HepG2 (cell line): Measurements from ENCODE around the gene FAM83C. TPM values are rescaled to one million over a fixed set of nuclear protein-coding genes. Genes with fewer than 3 reads are reported as not detected.

ENCODE experiments used
- ATAC-seq: fragments of 200-7000 bp; cut with Tn5 transposase; 3 replicates; pipeline ENCODE4 v1.9.1; 2020; ENCODE audit warnings: mild to moderate bottlenecking, moderate library complexity
- BruUV-seq: library from RNA; stranded (reverse); fragments of 400-500 nt; replicated peaks from 2 replicates; lab custom pipeline; 2021; lab: Mats Ljungman, UMichigan
- CTCF ChIA-PET: fragments of 300-600 bp; formaldehyde crosslinking; extraction: SDS; loops from one replicate; lab custom pipeline; 2021; ENCODE audit warnings: low total read pairs, inconsistent platforms, low intra/inter-chr PET ratio; lab: Yijun Ruan, JAX
- POLR2A ChIA-PET: fragments of 350-600 bp; sonication (Branson Sonifier 250); formaldehyde crosslinking; loops from one replicate; lab custom pipeline; 2020; ENCODE audit warnings: antibody characterized with exemption, inconsistent platforms; lab: Yijun Ruan, JAX
- DNase-seq: peaks from one replicate; pipeline ENCODE4 v3.0.0-alpha.2; 2015; ENCODE audit warnings: low spot score
- FAIRE-seq: peaks from 3 replicates; lab custom pipeline; 2011; peaks lifted over from hg19 to GRCh38; lab: Jason Lieb, UNC
- H2AFZ ChIP-seq: one replicate; pipeline ENCODE4 v1.6.1; 2011; ENCODE audit warnings: low read length, inconsistent platforms
- H3K27ac ChIP-seq: fragments of 300-600 bp; 3 replicates; pipeline ENCODE4 v1.8.0; 2011; ENCODE audit warnings: mixed run types, mild to moderate bottlenecking, mixed read lengths, low read length, inconsistent platforms; ENCODE audit not compliant: insufficient read depth; ENCODE audit errors: extremely low read length
- H3K27me3 ChIP-seq, 2 experiments: fragments of 200-600 bp in 1 of 2; 2 replicates in 1 of 2; 3 replicates in 1 of 2; pipeline versions ENCODE4 v1.6.0 to v1.8.0; 2011; ENCODE audit warnings: low read length in 2 of 2, mild to moderate bottlenecking in 2 of 2, moderate library complexity in 2 of 2, inconsistent platforms in 1 of 2; ENCODE audit not compliant: insufficient read depth in 2 of 2, control insufficient read depth in 1 of 2
- H3K36me3 ChIP-seq, 2 experiments: fragments of 200-600 bp in 1 of 2; replicated peaks in 1 of 2; 2 replicates in 1 of 2; 3 replicates in 1 of 2; pipeline versions ENCODE4 v1.5.1 to v1.8.0; 2011; ENCODE audit warnings: low read length in 2 of 2, inconsistent platforms in 1 of 2; ENCODE audit not compliant: insufficient read depth in 2 of 2, control insufficient read depth in 1 of 2
- H3K4me1 ChIP-seq: 2 replicates; pipeline ENCODE4 v1.5.1; 2012; ENCODE audit warnings: low read length, inconsistent platforms; ENCODE audit not compliant: insufficient read depth
- H3K4me2 ChIP-seq: 2 replicates; pipeline ENCODE4 v1.6.0; 2011; ENCODE audit warnings: low read depth, low read length, inconsistent platforms
- H3K4me3 ChIP-seq, 3 experiments: fragments of 200-600 bp in 1 of 3; sonication (generic), shearing (Covaris generic) in 1 of 3; replicated peaks in 1 of 3; 2 replicates each; pipeline ENCODE4 v1.5.1; 2011 to 2016; ENCODE audit warnings: low read length in 3 of 3, inconsistent platforms in 2 of 3, low read depth in 2 of 3, mild to moderate bottlenecking in 2 of 3, control low read depth in 1 of 3, mixed read lengths in 1 of 3; ENCODE audit not compliant: insufficient read depth in 1 of 3
- H3K79me2 ChIP-seq: one replicate; pipeline ENCODE4 v1.6.1; 2011; ENCODE audit warnings: low read length, inconsistent platforms; ENCODE audit not compliant: insufficient read depth
- H3K9ac ChIP-seq: 2 replicates; pipeline ENCODE4 v1.6.0; 2011; ENCODE audit warnings: mild to moderate bottlenecking, low read depth, low read length, inconsistent platforms; ENCODE audit not compliant: insufficient read depth
- H3K9me3 ChIP-seq: 2 replicates; pipeline ENCODE4 v1.5.1; 2012; ENCODE audit warnings: mild to moderate bottlenecking, low read length
- H4K20me1 ChIP-seq: 2 replicates; pipeline ENCODE4 v1.6.0; 2011; ENCODE audit warnings: inconsistent platforms, mild to moderate bottlenecking, low read length, moderate library complexity; ENCODE audit not compliant: insufficient read depth
- ARNT2 ChIP-seq: sonication (generic); formaldehyde crosslinking; IDR thresholded peaks from 2 replicates; pipeline ENCODE4 v1.8.0; 2022; ENCODE audit warnings: mild to moderate bottlenecking, low read depth, missing genetic modification reagents, moderate library complexity
- ASH2L ChIP-seq: fragments of 300-600, 200-600 bp; sonication (generic); IDR thresholded peaks from 2 replicates; pipeline ENCODE4 v1.7.0; 2017; ENCODE audit warnings: low read depth, mild to moderate bottlenecking, moderate library complexity, mixed read lengths, low read length; ENCODE audit not compliant: insufficient read length
- BHLHE40 ChIP-seq: IDR thresholded peaks from 2 replicates; pipeline ENCODE4 v1.6.1; 2011; ENCODE audit warnings: low read length, improper control_type of control experiment
- BORCS8-MEF2B ChIP-seq: sonication (generic); formaldehyde crosslinking; IDR thresholded peaks from 2 replicates; pipeline ENCODE4 v1.8.0; 2022; ENCODE audit warnings: mild to moderate bottlenecking, missing genetic modification reagents
- FOXP1 ChIP-seq, 2 experiments: fragments of 450-650 bp in 1 of 2; IDR thresholded peaks; 2 replicates each; pipeline ENCODE4 v1.6.1; 2017 to 2018; ENCODE audit warnings: antibody characterized with exemption in 1 of 2
- KMT2A ChIP-seq: sonication (generic); formaldehyde crosslinking; IDR thresholded peaks from 2 replicates; pipeline ENCODE4 v1.4.0; 2020; ENCODE audit warnings: missing genetic modification reagents
- MXD4 ChIP-seq: IDR thresholded peaks from 2 replicates; pipeline ENCODE4 v1.6.1; 2016; ENCODE audit warnings: mild to moderate bottlenecking, missing biosample characterization, missing genetic modification reagents
- NFKB2 ChIP-seq: sonication (generic); formaldehyde crosslinking; IDR thresholded peaks from 2 replicates; pipeline ENCODE4 v1.4.0; 2020; ENCODE audit warnings: missing genetic modification reagents, borderline replicate concordance
- NFYB ChIP-seq: sonication (generic); formaldehyde crosslinking; IDR thresholded peaks from 2 replicates; pipeline ENCODE4 v1.4.0; 2020; ENCODE audit warnings: missing genetic modification reagents
- PRPF4 ChIP-seq: fragments of 200-400 bp; formaldehyde crosslinking; IDR thresholded peaks from 2 replicates; pipeline ENCODE4 v1.6.1; 2016; ENCODE audit warnings: low read length, low read depth; ENCODE audit not compliant: poor library complexity, severe bottlenecking
- SALL2 ChIP-seq: sonication (generic); formaldehyde crosslinking; IDR thresholded peaks from 2 replicates; pipeline ENCODE4 v1.8.1; 2023; ENCODE audit warnings: mild to moderate bottlenecking, missing genetic modification reagents, inconsistent platforms
- SIX4 ChIP-seq: sonication (generic); formaldehyde crosslinking; IDR thresholded peaks from 2 replicates; pipeline ENCODE4 v1.4.0; 2020; ENCODE audit warnings: missing genetic modification reagents
- STAG1 ChIP-seq: sonication (generic); formaldehyde crosslinking; IDR thresholded peaks from 2 replicates; pipeline ENCODE4 v1.4.0; 2020; ENCODE audit warnings: missing genetic modification reagents
- TEAD3 ChIP-seq: optimal IDR thresholded peaks from 2 replicates; pipeline ENCODE3; 2016; ENCODE audit warnings: borderline replicate concordance
- ZFP41 ChIP-seq: sonication (generic); formaldehyde crosslinking; IDR thresholded peaks from 2 replicates; pipeline ENCODE4 v1.4.0; 2020; ENCODE audit warnings: mild to moderate bottlenecking, missing genetic modification reagents, borderline replicate concordance
- ZFP90 ChIP-seq: sonication (generic); formaldehyde crosslinking; IDR thresholded peaks from 2 replicates; pipeline ENCODE4 v1.8.0; 2022; ENCODE audit warnings: missing genetic modification reagents, mild to moderate bottlenecking, inconsistent platforms, borderline replicate concordance
- ZKSCAN5 ChIP-seq: sonication (generic); formaldehyde crosslinking; IDR thresholded peaks from 2 replicates; pipeline ENCODE4 v1.5.1; 2020; ENCODE audit warnings: mild to moderate bottlenecking, missing genetic modification reagents
- ZMAT3 ChIP-seq: sonication (generic); formaldehyde crosslinking; conservative IDR thresholded peaks from 2 replicates; pipeline ENCODE4 v1.7.0; 2021; ENCODE audit warnings: missing genetic modification reagents
- ZNF782 ChIP-seq: sonication (generic); formaldehyde crosslinking; IDR thresholded peaks from 2 replicates; pipeline ENCODE4 v1.4.0; 2020; ENCODE audit warnings: missing genetic modification reagents, mild to moderate bottlenecking, borderline replicate concordance
- WGBS: methylation state at CpG from one replicate; pipeline ENCODE4 v1.1.6; 2017; ENCODE audit warnings: low lambda C conversion rate; 5-methylcytosine and 5-hydroxymethylcytosine counted together
- in situ Hi-C: cut with HindIII; loops from 2 replicates; pipeline ENCODE4 v1.10.0; 2017; ENCODE audit warnings: low pct_unique_long_range_greater_than_20kb; ENCODE audit not compliant: extremely low pct_ligation_motif_present
- intact Hi-C: fragments of 100-400 bp; cut with micrococcal nuclease; formaldehyde crosslinking; loops from one replicate; pipeline ENCODE4 v1.10.0; 2022; ENCODE audit not compliant: unreplicated experiment
- polyA plus RNA-seq, 8 experiments: library from polyadenylated mRNA; depleted of rRNA in 3 of 8; stranded (reverse) in 7 of 8; unstranded in 1 of 8; fragments of >200 nt; fragmentation: Illumina TruSeq in 4 of 8; extraction: Trizol in 4 of 8; gene quantifications; 2 replicates each; pipeline versions ENCODE4 v1.2.1 to v1.2.3, GENCODE V29; 2011 to 2016; ENCODE audit warnings: low read depth in 4 of 8, missing spikeins in 1 of 8, mixed read lengths in 1 of 8; ENCODE audit not compliant: insufficient read depth in 1 of 8
- total RNA-seq, 5 experiments: library from RNA; depleted of rRNA; stranded (reverse); fragments of >200 nt; fragmentation: Illumina TruSeq; extraction: Trizol; gene quantifications; 2 replicates each; pipeline ENCODE4 v1.2.3, GENCODE V29; 2016; ENCODE audit warnings: low read depth in 1 of 5
- TF ChIP-seq, protein P1 (sequence below), 2 experiments: sonication (generic) in 1 of 2; formaldehyde crosslinking in 1 of 2; IDR thresholded peaks; 2 replicates each; pipeline versions ENCODE4 v1.5.1 to v1.6.1; 2011 to 2020; ENCODE audit warnings: borderline replicate concordance in 1 of 2, low read depth in 1 of 2, low read length in 1 of 2, mild to moderate bottlenecking in 1 of 2, missing genetic modification reagents in 1 of 2, moderate library complexity in 1 of 2

FAM83C gene
- total and polyA plus RNA-seq, 2 of the 13 experiments (the other 11 are each of a cell fraction or from before 2014, with no cell fraction given) = 0.04 TPM; not detected in 1

DNA sequence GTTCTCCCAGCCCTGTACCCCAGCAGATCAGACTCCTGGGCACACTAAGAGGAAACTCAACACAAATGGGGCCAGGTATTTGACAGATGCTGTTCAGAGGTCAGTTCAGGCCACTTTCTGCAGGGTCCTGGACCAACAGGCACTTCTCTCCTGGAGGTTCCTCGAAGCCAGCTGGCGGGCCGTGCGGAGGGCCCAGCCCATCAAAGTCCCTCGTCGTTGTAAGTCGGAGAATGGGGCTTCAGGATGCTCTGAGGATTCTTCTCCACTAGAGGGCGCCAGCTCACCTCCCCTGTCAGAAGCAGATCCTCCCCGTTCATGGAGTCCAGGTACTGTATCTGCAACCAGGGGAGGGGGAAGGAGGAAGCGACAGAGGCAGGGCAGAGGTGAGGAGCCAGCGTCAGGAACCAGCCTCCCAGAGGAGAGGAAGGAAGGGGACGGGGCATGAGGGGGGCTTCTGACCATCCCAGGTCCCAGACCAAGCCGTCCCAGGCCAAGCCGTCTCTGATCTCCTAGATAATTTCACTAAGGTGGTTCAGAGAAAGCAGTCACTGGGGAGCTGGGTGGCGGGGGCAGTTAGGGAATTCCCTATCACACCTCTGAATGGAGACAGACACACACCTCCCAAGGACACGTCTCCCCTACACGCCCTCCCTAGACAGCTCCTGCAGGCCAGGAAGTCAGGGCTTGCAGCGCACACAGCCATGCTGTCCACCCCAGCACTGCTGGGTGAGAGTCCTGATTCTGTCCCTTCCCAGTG, 11.7 kb upstream of the FAM83C start:
- in situ Hi-C loops = loop anchor here (5.0 kb wide), 1 partner anchor 143 kb away; no protein-coding TSS in a partner anchor
- 0 out of 2 replicates have a peak, but pooled peaks have one; percentile 27 for TF ChIP-seq ZFP90
- TF ChIP-seq SALL2 (CRISPR knock-in tag) = peak; percentile 68; the same call in 1 of the 2 replicates
- 0 out of 2 replicates have a peak, but pooled peaks have one; percentile 30 for TF ChIP-seq ARNT2 (CRISPR knock-in tag)
- no peak for TF ChIP-seq FOXP1 (IDR thresholded peaks at IDR 0.05)
- no peak for TF ChIP-seq FOXP1 (CRISPR knock-in tag; IDR thresholded peaks at IDR 0.05)
- TF ChIP-seq PRPF4 = peak; percentile 9
- TF ChIP-seq SIX4 (CRISPR knock-in tag) = 0 out of 2 replicates have a peak, but pooled peaks have one; percentile 23
- peak; percentile 52; the same call in 1 of the 2 replicates for TF ChIP-seq BHLHE40
- peak; percentile 54; the same call in 1 of the 2 replicates for TF ChIP-seq NFKB2 (CRISPR knock-in tag)
- TF ChIP-seq ZMAT3 = peak; percentile 66; the same call in 1 of the 2 replicates
- peak; percentile 76; the same call in 1 of the 2 replicates for TF ChIP-seq KMT2A (CRISPR knock-in tag)
- no peak for TF ChIP-seq ZNF782
- TF ChIP-seq ZFP41 (CRISPR knock-in tag) = no peak
- TF ChIP-seq ASH2L = peak; percentile 35
- TF ChIP-seq, protein P1, sequence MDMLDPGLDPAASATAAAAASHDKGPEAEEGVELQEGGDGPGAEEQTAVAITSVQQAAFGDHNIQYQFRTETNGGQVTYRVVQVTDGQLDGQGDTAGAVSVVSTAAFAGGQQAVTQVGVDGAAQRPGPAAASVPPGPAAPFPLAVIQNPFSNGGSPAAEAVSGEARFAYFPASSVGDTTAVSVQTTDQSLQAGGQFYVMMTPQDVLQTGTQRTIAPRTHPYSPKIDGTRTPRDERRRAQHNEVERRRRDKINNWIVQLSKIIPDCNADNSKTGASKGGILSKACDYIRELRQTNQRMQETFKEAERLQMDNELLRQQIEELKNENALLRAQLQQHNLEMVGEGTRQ (IDR thresholded peaks at IDR 0.05; ENCODE audit: low read depth, low read length) = no peak
- TF ChIP-seq, protein P1 (CRISPR knock-in tag; IDR thresholded peaks at IDR 0.05; ENCODE audit: borderline replicate concordance) = no peak
- TF ChIP-seq ZKSCAN5 (CRISPR knock-in tag) = peak; percentile 78; the same call in 1 of the 2 replicates
- TF ChIP-seq STAG1 (CRISPR knock-in tag) = peak; percentile 96
- TF ChIP-seq TEAD3 = peak; percentile 81
- peak; percentile 56; the same call in 1 of the 2 replicates for TF ChIP-seq BORCS8-MEF2B (CRISPR knock-in tag)
- peak; percentile 45; the same call in 1 of the 2 replicates for TF ChIP-seq MXD4 (CRISPR knock-in tag)
- 0 out of 2 replicates have a peak, but pooled peaks have one; percentile 14 for TF ChIP-seq NFYB (CRISPR knock-in tag)

More for the DNA sequence above, 11.7 kb upstream of the FAM83C start:
- H4K20me1 ChIP-seq = no peaks in the 10 kb centered on the region
- no peak overlapping the region for H3K9ac ChIP-seq
- H3K4me1 ChIP-seq = peaks cover 49% of the 10 kb centered on the region
- FAIRE-seq (peak; percentile 92), DNase-seq (peak; percentile 91), ATAC-seq (peak; percentile 74)
- BruUV-seq = no TSS peak
- H3K4me3 ChIP-seq = no peak overlapping the region
- no peak overlapping the region for H3K4me2 ChIP-seq
- H3K27ac ChIP-seq = peak overlapping the region; percentile 49
- 42% methylated on average over 18 of the region's 18 CpGs for WGBS
- no peak overlapping the region for H2AFZ ChIP-seq
- ChIA-PET CTCF (interaction anchor here (1.2 to 6.9 kb wide), 5 partner anchors 18 to 143 kb away, joined by 3 to 204 read pairs (median 24); partner anchors contain the start of gene GDF5), POLR2A (interaction anchor here (1.0 to 6.5 kb wide), 10 partner anchors 13 to 151 kb away, joined by 3 to 78 read pairs (median 16); partner anchors contain the start of genes CEP250 and EIF6)
- no peaks in the 10 kb centered on the region for H3K27me3 ChIP-seq
- H3K79me2 ChIP-seq = no peaks in the 10 kb centered on the region
- intact Hi-C loops = loop anchor here (1.0 to 2.0 kb wide), 3 partner anchors 25 to 143 kb away; partner anchors contain the start of gene GDF5
- H3K36me3 ChIP-seq = peaks cover 12 to 31% of the 10 kb centered on the region in 2 experiments; a peak in 4 of 5 replicates
- H3K9me3 ChIP-seq = no peaks in the 10 kb centered on the region
